HFFc6 (cell line): ENCODE measurements around the gene LDLRAD3. TPM values are rescaled to one million over a fixed set of nuclear protein-coding genes. Genes with fewer than 3 reads are reported as not detected.

Source experiments
- DNase-seq: peaks from one replicate; pipeline ENCODE4 v3.0.0-alpha.2; 2018
- H3K27ac Mint-ChIP-seq: 2 replicates; pipeline ENCODE4 v1.8.0; 2020; ENCODE audit warnings: mild to moderate bottlenecking, mixed read lengths
- H3K27me3 Mint-ChIP-seq: 2 replicates; pipeline ENCODE4 v1.8.0; 2021; ENCODE audit warnings: mild to moderate bottlenecking, moderate library complexity, mixed read lengths; ENCODE audit not compliant: insufficient read depth
- H3K36me3 Mint-ChIP-seq: 2 replicates; pipeline ENCODE4 v1.8.0; 2021; ENCODE audit warnings: low read depth, mixed read lengths
- H3K4me1 Mint-ChIP-seq: 2 replicates; pipeline ENCODE4 v1.8.0; 2020; ENCODE audit warnings: low read depth, mixed read lengths
- H3K4me3 Mint-ChIP-seq: 2 replicates; pipeline ENCODE4 v1.8.0; 2020; ENCODE audit warnings: mild to moderate bottlenecking, moderate library complexity, mixed read lengths
- H3K9me3 Mint-ChIP-seq: 2 replicates; pipeline ENCODE4 v1.8.0; 2020; ENCODE audit warnings: mild to moderate bottlenecking, mixed read lengths
- total RNA-seq, 6 experiments: library from RNA; stranded (reverse); fragmentation: NEBNext Ultra II Directional; extraction: Animal tissue kit (Norgen Biotek cat#: 25700); gene quantifications; 2 replicates in 1 of 6; 3 replicates in 5 of 6; pipeline ENCODE4 v1.2.3, GENCODE V29; 2021
- TF ChIP-seq, protein P1 (sequence below): fragments of 200-600 bp; sonication (generic); IDR thresholded peaks from 2 replicates; pipeline ENCODE4 v1.5.0; 2021; ENCODE audit warnings: antibody characterized with exemption, mild to moderate bottlenecking

The LDLRAD3 gene
- total RNA-seq, 6 experiments from 2014 or later: 5.2 to 6.5 (median 5.6) TPM

GRCh38 chr11:36131721-36132397 lies 188.0 kb downstream of the LDLRAD3 start:
- no peaks in the 10 kb centered on the region; the same call in 1 of the 2 replicates for H3K27me3 Mint-ChIP-seq
- H3K4me3 Mint-ChIP-seq: no peak overlapping the region
- peak; percentile 35 for DNase-seq
- 0 out of 2 replicates have a peak overlapping the region, but pooled peaks have one; percentile 12 for H3K27ac Mint-ChIP-seq
- TF ChIP-seq, protein P1, sequence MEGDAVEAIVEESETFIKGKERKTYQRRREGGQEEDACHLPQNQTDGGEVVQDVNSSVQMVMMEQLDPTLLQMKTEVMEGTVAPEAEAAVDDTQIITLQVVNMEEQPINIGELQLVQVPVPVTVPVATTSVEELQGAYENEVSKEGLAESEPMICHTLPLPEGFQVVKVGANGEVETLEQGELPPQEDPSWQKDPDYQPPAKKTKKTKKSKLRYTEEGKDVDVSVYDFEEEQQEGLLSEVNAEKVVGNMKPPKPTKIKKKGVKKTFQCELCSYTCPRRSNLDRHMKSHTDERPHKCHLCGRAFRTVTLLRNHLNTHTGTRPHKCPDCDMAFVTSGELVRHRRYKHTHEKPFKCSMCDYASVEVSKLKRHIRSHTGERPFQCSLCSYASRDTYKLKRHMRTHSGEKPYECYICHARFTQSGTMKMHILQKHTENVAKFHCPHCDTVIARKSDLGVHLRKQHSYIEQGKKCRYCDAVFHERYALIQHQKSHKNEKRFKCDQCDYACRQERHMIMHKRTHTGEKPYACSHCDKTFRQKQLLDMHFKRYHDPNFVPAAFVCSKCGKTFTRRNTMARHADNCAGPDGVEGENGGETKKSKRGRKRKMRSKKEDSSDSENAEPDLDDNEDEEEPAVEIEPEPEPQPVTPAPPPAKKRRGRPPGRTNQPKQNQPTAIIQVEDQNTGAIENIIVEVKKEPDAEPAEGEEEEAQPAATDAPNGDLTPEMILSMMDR: peak; percentile 84
- H3K36me3 Mint-ChIP-seq: no peaks in the 10 kb centered on the region
- H3K4me1 Mint-ChIP-seq: peaks cover 34% of the 10 kb centered on the region
- no peaks in the 10 kb centered on the region for H3K9me3 Mint-ChIP-seq

GRCh38 chr11:36132940-36133339 lies 189.1 kb downstream of the LDLRAD3 start:
- H3K36me3 Mint-ChIP-seq: no peaks in the 10 kb centered on the region
- TF ChIP-seq, protein P1: no peak
- no peak for DNase-seq
- H3K4me3 Mint-ChIP-seq: no peak overlapping the region
- H3K27ac Mint-ChIP-seq: no peak overlapping the region; the same call in 1 of the 2 replicates
- no peaks in the 10 kb centered on the region; the same call in 1 of the 2 replicates for H3K27me3 Mint-ChIP-seq
- no peaks in the 10 kb centered on the region for H3K9me3 Mint-ChIP-seq
- peaks cover 34% of the 10 kb centered on the region for H3K4me1 Mint-ChIP-seq

DNA sequence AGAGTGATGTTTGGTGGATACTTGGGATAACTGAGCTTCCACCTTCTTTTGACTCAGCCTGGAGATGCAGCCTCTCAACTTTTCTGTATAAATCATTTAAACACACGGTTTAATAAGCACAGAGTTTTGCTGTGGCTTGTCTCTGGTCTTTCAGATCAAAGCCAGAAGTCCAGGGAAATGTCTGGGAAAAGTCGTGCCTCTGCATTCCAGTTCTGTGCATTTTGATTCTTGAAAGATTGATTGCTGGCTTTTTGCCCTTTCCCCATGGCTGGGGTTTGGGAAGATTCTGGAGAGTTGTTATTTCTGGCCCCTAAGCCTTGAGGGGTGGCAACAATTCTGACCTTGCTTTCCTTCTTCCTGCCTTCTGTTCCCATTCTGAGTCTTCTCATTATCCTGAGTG lies 191.2 kb downstream of the LDLRAD3 start:
- no peak overlapping the region for H3K27ac Mint-ChIP-seq
- TF ChIP-seq, protein P1: no peak
- no peaks in the 10 kb centered on the region for H3K36me3 Mint-ChIP-seq
- no peaks in the 10 kb centered on the region for H3K9me3 Mint-ChIP-seq
- no peak overlapping the region for H3K4me3 Mint-ChIP-seq
- peaks cover 37% of the 10 kb centered on the region for H3K4me1 Mint-ChIP-seq
- H3K27me3 Mint-ChIP-seq: no peaks in the 10 kb centered on the region; the same call in 1 of the 2 replicates
- DNase-seq: no peak

GRCh38 chr11:36139767-36140166 lies 195.9 kb downstream of the LDLRAD3 start:
- Mint-ChIP-seq H3K4me1 (peaks cover 9% of the 10 kb centered on the region), H3K9me3 (no peaks in the 10 kb centered on the region), H3K27me3 (no peaks in the 10 kb centered on the region; the same call in 1 of the 2 replicates), H3K4me3 (no peak overlapping the region), H3K36me3 (no peaks in the 10 kb centered on the region), H3K27ac (no peak overlapping the region)
- TF ChIP-seq, protein P1: no peak
- DNase-seq: no peak

DNA sequence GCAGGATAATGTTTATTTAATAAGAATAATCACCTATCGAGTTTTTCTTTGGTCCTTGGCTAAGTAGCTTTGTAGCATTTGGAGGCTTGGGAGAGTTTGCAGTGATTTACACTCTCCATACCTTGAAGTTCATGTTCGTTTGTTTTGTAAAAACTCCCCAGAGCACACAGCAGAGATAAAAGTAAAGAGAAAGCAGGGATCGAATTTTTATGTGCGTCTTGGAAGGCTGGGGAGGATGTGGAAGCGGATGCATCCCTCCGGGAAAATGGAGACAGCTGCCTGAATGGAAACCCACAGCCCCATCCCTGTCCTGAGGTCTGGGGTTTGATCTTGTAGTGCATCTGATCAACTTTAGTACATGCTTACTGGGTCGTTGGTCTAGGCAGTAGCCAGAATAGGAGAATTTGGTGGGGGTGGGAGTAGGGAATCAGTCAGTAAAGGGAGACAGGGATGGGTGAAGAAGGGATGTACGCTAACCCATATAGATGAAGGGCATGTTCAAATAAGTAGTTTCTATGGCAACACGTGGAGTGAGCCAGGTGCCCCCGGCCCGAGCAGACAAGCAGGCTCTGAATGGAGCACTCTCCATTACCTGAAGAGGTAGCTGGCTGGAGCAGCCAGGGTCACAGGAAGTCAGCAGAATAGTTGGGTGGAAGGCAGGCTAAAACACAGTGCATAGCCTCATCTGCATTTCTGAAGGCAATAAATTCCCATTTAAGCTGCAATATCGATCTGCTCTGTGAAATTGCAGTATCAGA lies 197.5 kb downstream of the LDLRAD3 start:
- Mint-ChIP-seq H3K4me3 (no peak overlapping the region), H3K27me3 (no peaks in the 10 kb centered on the region), H3K4me1 (peaks cover 9% of the 10 kb centered on the region), H3K9me3 (no peaks in the 10 kb centered on the region), H3K36me3 (no peaks in the 10 kb centered on the region), H3K27ac (no peak overlapping the region)
- DNase-seq: no peak
- TF ChIP-seq, protein P1: no peak
